Measurements from ENCODE around the gene SYNGR4.
A peak's percentile ranks its signal among the peaks of the same experiment; 100 is the strongest.
"Not testable (repeated sequence)": the region's sequence is repeated elsewhere in the genome, so short reads cannot be mapped to it uniquely, and the experiment has no call there.

SYNGR4 gene
- total RNA-seq = 0 to 0.11 (median 0.04) reads per million in 3 experiments

GRCh38 chr19:48363810-48364597, at the start of gene SYNGR4, which contains the start of gene TMEM143:
Gene SYNGR4, plus strand, starts transcription at chr19:48364367. Its CDS starts 1,476 bp downstream, at chr19:48365843.
Gene TMEM143, minus strand, starts transcription at chr19:48363940. Its CDS starts 20 bp downstream, at chr19:48363920.
- peak; percentile 99 for DNase-seq

DNA sequence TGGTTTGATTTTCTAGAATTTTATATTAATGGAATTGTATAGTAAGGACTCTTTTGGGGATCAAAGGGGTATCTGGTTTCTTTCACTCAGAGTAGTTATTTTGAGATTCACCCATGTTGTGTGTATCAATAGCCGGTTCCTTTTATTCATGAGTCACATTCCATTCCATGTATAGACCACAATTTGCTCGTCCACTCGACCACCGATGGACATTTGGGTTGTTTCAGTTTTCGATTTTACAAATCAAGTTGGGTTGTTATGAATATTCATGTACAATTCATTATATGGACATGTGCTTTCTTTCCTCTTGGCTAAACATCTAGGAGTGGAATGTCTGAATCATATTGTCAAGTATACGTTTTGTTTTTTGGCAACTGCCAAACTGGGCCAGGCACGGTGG, 48.5 kb upstream of the SYNGR4 start:
- no peak for DNase-seq

GRCh38 chr19:48317708-48317960, 46.5 kb upstream of the SYNGR4 start:
- not testable (repeated sequence) for DNase-seq

GRCh38 chr19:48318286-48318987, 45.7 kb upstream of the SYNGR4 start:
- no peak for DNase-seq

DNA sequence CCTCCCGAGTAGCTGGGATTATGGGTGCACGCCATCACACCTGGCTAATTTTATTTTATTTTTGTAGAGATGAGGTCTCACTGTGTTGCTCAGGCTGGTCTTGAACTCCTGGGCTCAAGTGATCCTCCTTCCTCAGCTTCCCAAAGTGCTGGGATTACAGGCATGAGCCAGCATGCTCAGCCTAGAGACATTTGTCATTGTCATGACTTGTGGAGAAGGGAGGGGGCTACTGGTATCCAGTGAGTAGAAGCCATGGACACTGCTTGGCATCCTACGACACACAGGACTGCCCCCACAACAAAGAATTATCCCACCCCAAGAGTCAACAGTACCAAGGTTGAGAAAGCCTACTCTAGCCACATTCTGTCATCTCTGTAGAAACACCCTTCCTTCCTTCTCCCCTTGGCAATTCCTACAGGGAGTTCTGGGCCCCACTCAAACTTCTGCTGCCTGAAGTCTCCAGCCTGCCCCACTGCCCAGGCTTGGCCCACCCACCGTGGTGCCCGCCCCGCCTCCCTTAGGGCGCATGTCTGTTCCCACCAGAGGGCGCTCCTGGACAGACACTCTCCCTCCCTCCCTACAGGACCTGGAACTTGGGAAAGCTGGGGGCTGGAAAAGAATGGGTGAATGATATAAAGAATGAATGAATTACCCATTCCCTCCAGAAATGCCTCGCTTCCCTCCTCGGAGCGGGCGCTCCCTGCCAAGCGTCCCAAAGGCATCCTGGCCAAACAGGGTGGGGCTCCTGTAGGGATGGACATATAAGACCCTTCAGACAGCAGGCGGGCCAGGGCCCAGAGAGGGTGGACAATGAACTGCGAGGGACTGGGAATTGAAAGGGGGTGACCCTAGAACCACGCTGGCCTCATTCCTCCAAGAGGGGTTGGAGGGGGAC, 44.3 kb upstream of the SYNGR4 start:
- DNase-seq = peak; percentile 63

GRCh38 chr19:48321372-48321621, 42.9 kb upstream of the SYNGR4 start:
- DNase-seq = peak; percentile 90

- DNase-seq = peak; percentile 100
Observed at GRCh38 chr19:48321622-48322591, 42.3 kb upstream of the SYNGR4 start.

GRCh38 chr19:48325265-48325910, 38.8 kb upstream of the SYNGR4 start, which contains the start of gene EMP3:
Gene EMP3, plus strand, starts transcription at chr19:48325552. Its CDS starts 1,293 bp downstream, at chr19:48326845.
- peak; percentile 88 for DNase-seq

GRCh38 chr19:48329167-48329891, 34.8 kb upstream of the SYNGR4 start:
- peak; percentile 47 for DNase-seq

- DNase-seq = peak; percentile 88
Observed at GRCh38 chr19:48330012-48330681, 34.0 kb upstream of the SYNGR4 start.

GRCh38 chr19:48332351-48332661, 31.9 kb upstream of the SYNGR4 start:
- no peak for DNase-seq

DNA sequence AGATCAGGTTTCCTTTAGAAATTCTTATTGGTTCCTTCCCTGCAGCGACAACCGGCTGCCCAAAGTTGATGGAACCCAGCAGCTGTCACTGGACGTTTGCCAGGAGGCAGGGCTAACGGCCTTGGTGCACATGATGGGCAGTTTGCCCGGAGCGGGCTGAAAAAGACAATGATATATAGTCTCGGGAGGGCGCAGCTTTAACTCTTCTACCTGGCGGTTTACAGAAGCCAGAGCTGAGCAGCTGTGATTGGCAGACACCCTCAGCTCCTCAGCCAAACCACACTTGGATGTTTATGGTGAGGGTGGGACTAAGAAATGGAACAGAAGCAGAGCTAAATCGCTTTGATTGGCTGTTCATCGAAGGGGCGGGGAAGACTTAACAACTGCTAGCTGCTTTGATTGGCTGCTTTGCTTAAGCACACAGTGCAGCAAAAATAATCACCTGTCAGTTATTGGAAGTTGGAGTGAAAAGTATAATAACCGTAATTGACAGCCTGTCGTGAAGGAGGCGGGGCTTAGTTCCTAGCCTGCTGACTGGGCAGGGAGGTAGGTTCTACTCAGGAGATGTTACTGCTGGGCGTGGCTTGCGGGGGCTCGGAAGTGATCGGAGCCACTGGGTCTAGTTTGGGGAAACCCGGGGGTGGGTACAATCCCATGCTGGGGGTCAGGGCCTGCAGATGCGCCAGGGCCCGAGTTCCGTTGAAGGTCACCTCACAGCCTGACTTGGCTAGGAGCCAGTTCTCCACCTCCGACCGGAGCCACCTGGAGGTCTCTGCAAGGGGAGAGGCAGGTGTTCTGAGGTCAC, 31.3 kb upstream of the SYNGR4 start:
- peak; percentile 99 for DNase-seq

DNA sequence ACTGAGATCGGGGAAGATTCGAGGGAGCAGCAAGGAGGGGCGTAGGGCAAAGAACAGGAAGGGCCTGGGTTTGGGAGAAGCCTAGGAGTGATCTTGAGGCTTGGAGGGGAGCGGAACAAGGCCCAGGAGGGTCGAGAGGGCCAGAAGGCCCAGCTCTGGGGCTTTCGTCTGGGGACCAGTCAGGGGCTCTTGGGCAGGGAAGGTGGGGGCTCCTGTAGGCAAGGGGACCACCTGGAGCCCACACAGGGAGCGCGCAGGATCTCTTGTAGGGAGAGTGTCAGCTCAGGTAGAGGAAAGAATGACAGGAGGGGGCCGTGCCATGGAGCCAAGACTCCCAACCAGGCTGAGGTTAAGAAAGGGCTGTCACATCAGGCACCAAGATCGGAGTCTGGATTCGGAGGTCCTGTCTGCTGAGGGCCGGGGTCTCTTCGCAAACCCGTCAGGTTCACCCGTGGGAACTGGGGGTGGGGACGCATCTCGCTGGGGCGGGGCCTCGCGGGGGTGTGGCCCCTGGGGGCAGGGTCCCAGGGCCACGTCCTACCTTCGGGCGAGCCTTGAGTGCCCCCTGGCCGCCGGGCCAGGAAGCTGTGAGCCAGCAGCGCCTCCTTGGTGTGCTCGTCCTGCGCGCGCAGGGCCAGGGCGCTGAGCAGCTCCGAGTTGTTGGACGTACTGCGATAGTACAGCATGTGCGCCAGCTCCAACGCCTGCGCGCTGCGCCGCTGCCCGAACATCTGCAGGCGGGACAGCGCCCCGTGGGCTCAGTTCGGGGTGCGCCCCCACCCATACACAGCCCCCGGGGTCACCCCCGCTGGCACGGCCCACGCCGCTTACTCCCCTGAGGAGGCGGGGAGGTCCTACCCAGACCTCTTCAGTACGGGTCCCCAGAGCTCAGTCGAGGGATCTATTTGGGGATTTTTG, 30.4 kb upstream of the SYNGR4 start:
- DNase-seq = peak; percentile 91

DNA sequence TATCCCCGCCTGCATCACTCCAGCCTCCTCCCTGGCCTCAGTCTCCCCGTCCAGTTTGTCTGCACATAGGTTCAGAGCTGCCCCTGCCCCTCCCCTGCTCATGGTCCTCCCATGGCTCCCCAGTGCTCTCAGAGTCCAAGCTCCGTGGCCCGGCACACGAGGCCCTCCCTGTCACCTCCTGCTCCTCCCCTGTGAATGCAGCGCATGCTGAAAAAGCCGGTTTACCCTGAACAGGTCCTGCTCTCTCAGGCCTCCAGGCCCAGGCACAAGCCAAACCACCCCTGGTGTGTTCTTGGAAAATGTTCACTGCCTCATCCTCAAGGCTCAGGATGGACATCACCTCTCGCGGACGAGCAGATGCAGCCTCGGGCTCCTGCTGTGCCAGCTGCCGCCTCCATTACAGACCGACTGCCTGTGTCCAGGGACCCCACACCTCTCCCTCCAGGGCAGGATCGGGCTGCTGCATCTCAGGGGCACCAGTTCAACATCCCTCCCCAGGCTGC, 25.9 kb upstream of the SYNGR4 start:
- DNase-seq = no peak

GRCh38 chr19:48338802-48339503, 25.2 kb upstream of the SYNGR4 start:
- no peak for DNase-seq

DNA sequence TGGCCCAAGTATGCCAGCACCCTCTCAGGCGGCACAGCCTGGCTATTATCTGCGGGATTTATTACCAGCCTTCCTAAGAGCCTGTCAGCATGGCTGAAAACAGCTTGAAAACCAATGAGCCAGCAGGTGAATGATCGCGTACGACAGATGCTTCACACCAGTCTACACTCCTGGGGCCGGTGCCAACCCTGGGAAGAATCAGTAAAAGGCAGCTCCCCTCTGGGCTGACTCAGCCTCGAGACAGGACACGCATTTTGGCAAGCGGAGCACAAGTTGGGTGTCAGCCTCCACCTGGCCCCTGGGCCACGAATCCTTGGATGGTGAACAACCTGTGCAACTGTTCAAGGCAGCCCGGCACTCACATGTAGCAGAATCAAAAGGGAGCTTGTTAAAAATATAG, 23.2 kb upstream of the SYNGR4 start:
- no peak for DNase-seq

Data from central memory CD4-positive, alpha-beta T cell (primary cell).